Activated naive CD4-positive, alpha-beta T cell treated with anti-CD3 and anti-CD28 coated beads, Interleukin-2, amount 50 U/mL, for 72 hours (primary cell): ENCODE measurements around the gene TMEM171. TPM values are rescaled to one million over a fixed set of nuclear protein-coding genes. Genes with fewer than 3 reads are reported as not detected.

Source experiments
- ATAC-seq, 2 donors: fragments of 150-1000 bp; cut with Tn5 transposase; 2 replicates each; pipeline ENCODE4 v1.10.0; 2021; ENCODE audit warnings: mild to moderate bottlenecking in 2 of 2, moderate library complexity in 2 of 2
- DNase-seq, 2 donors: peaks; one replicate each; pipeline ENCODE4 v3.0.0; 2021 to 2022; ENCODE audit warnings: low spot score in 2 of 2
- H3K27ac Mint-ChIP-seq, 2 donors: one replicate each; pipeline ENCODE4 v1.8.0; 2022; ENCODE audit warnings: mild to moderate bottlenecking in 2 of 2, mixed read lengths in 2 of 2
- H3K36me3 Mint-ChIP-seq, 2 donors: one replicate each; pipeline ENCODE4 v1.8.0; 2022; ENCODE audit warnings: mixed read lengths in 2 of 2
- H3K9me3 Mint-ChIP-seq, 2 donors: one replicate each; pipeline ENCODE4 v1.8.0; 2022; ENCODE audit warnings: mixed read lengths in 2 of 2
- total RNA-seq, 2 donors: library from RNA; stranded (reverse); gene quantifications; one replicate each; pipeline ENCODE4 v1.2.3, GENCODE V29; 2022

The TMEM171 gene
- total RNA-seq, 2 donors from 2014 or later: not detected

GRCh38 chr5:73135429-73136054, 15.2 kb downstream of the TMEM171 start:
- DNase-seq (no peak), ATAC-seq (peak in 1 of 2 donors; percentile 56)
- H3K9me3 Mint-ChIP-seq: no peaks in the 10 kb centered on the region
- no peak overlapping the region for H3K27ac Mint-ChIP-seq
- H3K36me3 Mint-ChIP-seq: no peaks in the 10 kb centered on the region

GRCh38 chr5:73136055-73136562, 15.7 kb downstream of the TMEM171 start:
- ATAC-seq (no peak), DNase-seq (no peak)
- H3K9me3 Mint-ChIP-seq: no peaks in the 10 kb centered on the region
- H3K27ac Mint-ChIP-seq: no peak overlapping the region
- no peaks in the 10 kb centered on the region for H3K36me3 Mint-ChIP-seq

- ATAC-seq (no peak), DNase-seq (no peak)
- Mint-ChIP-seq H3K9me3 (no peaks in the 10 kb centered on the region), H3K27ac (no peak overlapping the region), H3K36me3 (no peaks in the 10 kb centered on the region)
Observed at GRCh38 chr5:73137563-73138530, 17.5 kb downstream of the TMEM171 start.

GRCh38 chr5:73139485-73139884, 19.1 kb downstream of the TMEM171 start:
- no peak overlapping the region for H3K27ac Mint-ChIP-seq
- no peak for DNase-seq
- H3K36me3 Mint-ChIP-seq: no peaks in the 10 kb centered on the region
- no peak for ATAC-seq
- H3K9me3 Mint-ChIP-seq: no peaks in the 10 kb centered on the region

GRCh38 chr5:73140801-73141200, 20.4 kb downstream of the TMEM171 start:
- Mint-ChIP-seq H3K27ac (no peak overlapping the region), H3K36me3 (no peaks in the 10 kb centered on the region), H3K9me3 (no peaks in the 10 kb centered on the region)
- no peak for DNase-seq
- ATAC-seq: no peak

- Mint-ChIP-seq H3K27ac (no peak overlapping the region), H3K9me3 (no peaks in the 10 kb centered on the region), H3K36me3 (peaks cover 0 to 6% of the 10 kb centered on the region in 2 donors)
- DNase-seq: no peak
- ATAC-seq: no peak
Observed at GRCh38 chr5:73142035-73142434, 21.7 kb downstream of the TMEM171 start.

- no peak overlapping the region for H3K27ac Mint-ChIP-seq
- DNase-seq (no peak), ATAC-seq (no peak)
- H3K9me3 Mint-ChIP-seq: no peaks in the 10 kb centered on the region
- peaks cover 0 to 6% of the 10 kb centered on the region in 2 donors for H3K36me3 Mint-ChIP-seq
Observed at GRCh38 chr5:73143716-73144115, 23.3 kb downstream of the TMEM171 start.

- DNase-seq (no peak), ATAC-seq (no peak)
- Mint-ChIP-seq H3K9me3 (no peaks in the 10 kb centered on the region), H3K27ac (no peak overlapping the region), H3K36me3 (peaks cover 0 to 6% of the 10 kb centered on the region in 2 donors)
Observed at GRCh38 chr5:73149540-73149939, 29.2 kb downstream of the TMEM171 start.

- no peak overlapping the region for H3K27ac Mint-ChIP-seq
- H3K9me3 Mint-ChIP-seq: no peaks in the 10 kb centered on the region
- peaks cover 0 to 6% of the 10 kb centered on the region in 2 donors for H3K36me3 Mint-ChIP-seq
- ATAC-seq (no peak), DNase-seq (no peak)
Observed at GRCh38 chr5:73150876-73151275, 30.5 kb downstream of the TMEM171 start.

- H3K36me3 Mint-ChIP-seq: no peaks in the 10 kb centered on the region
- H3K27ac Mint-ChIP-seq: no peak overlapping the region
- ATAC-seq (no peak), DNase-seq (no peak)
- H3K9me3 Mint-ChIP-seq: no peaks in the 10 kb centered on the region
Observed at GRCh38 chr5:73151766-73152410, 31.5 kb downstream of the TMEM171 start.

GRCh38 chr5:73152411-73153388, 32.3 kb downstream of the TMEM171 start:
- H3K27ac Mint-ChIP-seq: no peak overlapping the region
- H3K9me3 Mint-ChIP-seq: no peaks in the 10 kb centered on the region
- H3K36me3 Mint-ChIP-seq: no peaks in the 10 kb centered on the region
- no peak for ATAC-seq
- DNase-seq: no peak

- Mint-ChIP-seq H3K36me3 (no peaks in the 10 kb centered on the region), H3K9me3 (no peaks in the 10 kb centered on the region)
Observed at GRCh38 chr5:73153513-73153912, 33.1 kb downstream of the TMEM171 start.

GRCh38 chr5:73154208-73155006, 34.0 kb downstream of the TMEM171 start:
- H3K36me3 Mint-ChIP-seq: no peaks in the 10 kb centered on the region
- peak in 1 of 2 donors; percentile 38 for ATAC-seq
- no peak overlapping the region for H3K27ac Mint-ChIP-seq
- no peak for DNase-seq
- no peaks in the 10 kb centered on the region for H3K9me3 Mint-ChIP-seq

More at GRCh38 chr5:73153513-73153912, 33.1 kb downstream of the TMEM171 start:
- ATAC-seq (no peak), DNase-seq (no peak)
- H3K27ac Mint-ChIP-seq: no peak overlapping the region

- ATAC-seq (no peak), DNase-seq (no peak)
- Mint-ChIP-seq H3K9me3 (no peaks in the 10 kb centered on the region), H3K36me3 (no peaks in the 10 kb centered on the region), H3K27ac (no peak overlapping the region)
Observed at GRCh38 chr5:73155271-73156222, 35.2 kb downstream of the TMEM171 start.
